Right ventricle myocardium inferior (tissue), 1 donor: ENCODE data around the gene FAM131C. TPM values are rescaled to one million over a fixed set of nuclear protein-coding genes. Genes with fewer than 3 reads are reported as not detected.

Experiments used
- ATAC-seq: fragments of 200-7000 bp; cut with Tn5 transposase; one replicate; pipeline ENCODE4 v1.9.1; 2020; ENCODE audit warnings: mild to moderate bottlenecking, moderate library complexity
- DNase-seq: peaks from one replicate; pipeline ENCODE4 v3.0.0; 2021; ENCODE audit errors: missing footprints
- intact Hi-C: fragments of 100-400 bp; cut with DNase I; formaldehyde crosslinking; loops from one replicate; pipeline ENCODE4 v1.11.0; 2022
- long read RNA-seq: library from polyadenylated mRNA; unstranded; transcript quantifications from one replicate; pipeline ENCODE4 v2.0.0, GENCODE V29; 2021
- total RNA-seq: library from RNA; stranded (reverse); fragmentation: NEBNext Ultra II Directional; extraction: Animal tissue kit (Norgen Biotek cat#: 25700); gene quantifications from one replicate; pipeline ENCODE4 v1.2.1, GENCODE V29; 2021
- donor health status: DM: no; HTN: yes; CAD: no; lungs with severe emphysema.

Gene FAM131C
- 5.9 TPM for total RNA-seq
- long read RNA-seq, transcript FAM131C-201 (7 exons, 1,695 nt) = major isoform, 9 of 11 reads
- long read RNA-seq, partial matches to known transcripts = 0 of 11 reads
- long read RNA-seq, other reads (novel, unspliced or antisense) = 2 of 11 reads

DNA sequence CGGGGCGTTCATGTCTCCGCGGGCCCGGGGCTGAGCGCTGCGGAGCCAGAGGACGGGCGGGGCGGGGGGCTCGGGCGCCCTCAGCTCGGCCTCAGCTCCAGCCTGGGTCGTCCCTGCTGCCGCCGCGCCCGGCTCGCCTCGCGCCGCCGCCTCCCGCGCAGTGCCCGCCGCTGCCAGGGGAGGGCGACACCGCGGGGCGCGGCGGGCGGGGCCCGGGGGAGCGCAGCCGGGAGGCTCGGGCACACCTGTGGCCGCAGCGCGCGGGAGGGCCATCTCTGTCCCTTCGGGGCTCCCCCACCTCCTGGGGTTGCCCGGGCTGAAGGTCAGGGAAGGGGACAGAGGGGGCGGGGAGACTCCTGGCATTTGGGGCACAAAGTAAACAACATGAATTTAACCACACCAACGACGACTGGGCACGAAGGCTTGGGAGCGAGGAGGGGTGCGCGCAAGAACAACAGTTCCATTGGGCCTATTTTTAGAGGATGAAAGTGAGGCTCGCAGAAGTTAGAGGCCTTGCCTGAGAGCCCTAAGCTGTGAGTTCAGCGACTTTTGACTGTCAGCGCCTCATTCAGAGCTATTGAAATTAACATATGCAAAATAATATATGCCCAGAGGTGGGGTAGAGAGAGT is at the start of gene FAM131C:
FAM131C (minus strand) TSS at position 162 of the 630 bp plus-strand sequence. CDS start 209 bp downstream, outside the sequence.
- intact Hi-C loops = no loop called here
- ATAC-seq (no peak), DNase-seq (no peak)

DNA sequence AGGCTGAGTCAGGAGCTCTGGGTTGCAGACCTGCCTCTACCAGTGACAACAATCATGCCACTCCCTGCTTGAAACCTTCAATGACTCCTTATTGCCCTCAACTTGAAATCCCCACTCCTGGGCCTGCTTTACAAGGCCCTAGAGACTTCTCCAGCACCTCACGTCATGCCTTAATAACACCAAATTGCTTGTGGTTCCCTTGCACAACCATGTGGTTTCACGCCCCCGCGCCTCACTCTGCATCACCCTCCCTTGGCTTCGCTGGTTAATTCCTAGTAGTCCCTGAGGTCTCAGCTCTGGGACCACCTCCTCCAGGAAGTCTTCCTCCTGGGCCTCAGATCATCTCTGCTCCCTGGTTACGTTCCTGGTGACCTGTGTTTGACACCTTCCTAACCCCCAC is 49.5 kb upstream of the FAM131C start:
- DNase-seq = peak; percentile 60
- no peak for ATAC-seq
- intact Hi-C loops = no loop called here

- no peak for ATAC-seq
- intact Hi-C loops = no loop called here
- peak; percentile 52 for DNase-seq
Observed at GRCh38 chr1:16122350-16122881, 49.0 kb upstream of the FAM131C start.

GRCh38 chr1:16120940-16121410 is 47.5 kb upstream of the FAM131C start:
- intact Hi-C loops = no loop called here
- no peak for ATAC-seq
- peak; percentile 55 for DNase-seq

- intact Hi-C loops = no loop called here
- no peak for ATAC-seq
- DNase-seq = no peak
Observed at GRCh38 chr1:16120407-16120806, 47.0 kb upstream of the FAM131C start.

GRCh38 chr1:16119926-16120325 is 46.5 kb upstream of the FAM131C start:
- DNase-seq (no peak), ATAC-seq (no peak)
- intact Hi-C loops = no loop called here

GRCh38 chr1:16119504-16119903 is 46.1 kb upstream of the FAM131C start:
- intact Hi-C loops = no loop called here

DNA sequence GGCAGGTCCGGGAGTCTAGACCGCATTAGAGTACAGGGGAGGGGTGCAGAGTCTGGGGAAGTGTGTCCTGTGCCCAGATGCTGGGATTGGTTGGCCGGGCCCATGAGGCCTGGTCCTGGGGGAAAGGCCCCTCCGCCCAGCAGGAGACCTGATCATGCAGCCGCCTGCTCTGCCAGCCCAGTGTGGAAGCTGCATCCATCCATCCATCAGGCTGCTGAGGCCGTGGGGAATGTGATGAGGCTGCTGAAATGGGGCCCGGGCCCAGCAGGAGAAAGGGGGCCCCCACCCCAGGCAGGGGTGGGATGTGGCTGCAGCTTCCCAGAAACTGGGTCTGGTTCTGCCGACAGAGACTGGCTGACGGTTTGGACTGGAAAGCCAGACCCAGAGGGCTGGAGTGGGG is 45.3 kb upstream of the FAM131C start:
- intact Hi-C loops = no loop called here
- DNase-seq (no peak), ATAC-seq (no peak)

More at GRCh38 chr1:16119504-16119903, 46.1 kb upstream of the FAM131C start:
- DNase-seq (no peak), ATAC-seq (no peak)

GRCh38 chr1:16117936-16118335 is 44.5 kb upstream of the FAM131C start:
- intact Hi-C loops = no loop called here
- DNase-seq (no peak), ATAC-seq (no peak)

GRCh38 chr1:16117369-16117768 is 43.9 kb upstream of the FAM131C start:
- intact Hi-C loops = no loop called here
- ATAC-seq = no peak
- no peak for DNase-seq

DNA sequence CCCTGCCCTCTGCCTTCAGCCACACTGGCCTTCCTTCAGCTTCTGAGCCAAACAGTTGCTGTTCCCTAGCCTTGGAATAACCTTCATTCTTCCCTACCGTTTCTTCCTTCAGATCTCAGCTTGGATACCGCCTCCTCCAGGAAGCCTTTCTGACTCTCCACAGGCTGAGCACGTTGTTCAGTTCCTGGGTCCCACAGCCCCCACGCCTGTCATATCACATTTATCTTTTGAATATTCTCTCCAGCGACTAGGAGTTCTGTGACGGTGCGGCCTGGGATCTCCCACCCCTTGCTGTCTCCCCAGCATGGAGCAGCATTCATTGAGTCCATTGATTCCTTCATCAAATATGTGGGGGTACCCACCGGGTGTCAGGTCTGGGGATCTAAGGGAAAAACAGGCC is 43.2 kb upstream of the FAM131C start:
- intact Hi-C loops = no loop called here
- no peak for ATAC-seq
- DNase-seq = no peak

GRCh38 chr1:16116002-16116401 is 42.6 kb upstream of the FAM131C start:
- no peak for DNase-seq
- no peak for ATAC-seq
- intact Hi-C loops = no loop called here

DNA sequence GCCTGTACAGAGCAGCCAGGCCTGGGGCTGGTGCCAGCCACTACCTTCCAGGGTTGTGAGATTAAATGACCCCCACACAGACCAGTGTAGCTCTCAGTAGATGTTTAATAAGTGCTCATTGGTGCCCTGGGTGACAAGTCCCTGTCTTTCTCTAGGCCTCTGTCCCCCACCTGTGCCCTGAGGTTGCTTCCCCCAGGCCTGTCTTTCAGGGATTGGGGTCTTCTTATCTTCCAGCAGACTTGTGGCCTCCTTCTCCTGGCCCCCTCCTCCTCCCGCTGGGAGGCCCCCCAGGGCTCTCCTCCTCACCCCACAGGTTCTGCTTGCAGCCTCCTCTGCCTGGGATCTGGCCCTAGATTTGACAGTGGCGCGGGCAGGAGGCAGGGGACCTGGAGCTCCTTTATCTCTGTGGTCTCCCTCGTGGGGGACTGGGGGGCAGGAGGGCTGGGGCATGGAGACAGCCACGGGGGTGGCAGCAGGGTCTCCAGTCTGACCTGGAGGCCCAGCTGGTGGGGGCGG is 42.1 kb upstream of the FAM131C start:
- DNase-seq = no peak
- no peak for ATAC-seq
- intact Hi-C loops = no loop called here

- ATAC-seq (no peak), DNase-seq (no peak)
- intact Hi-C loops = no loop called here
Observed at GRCh38 chr1:16114527-16115467, 41.3 kb upstream of the FAM131C start.

GRCh38 chr1:16112596-16113555 is 39.4 kb upstream of the FAM131C start:
- DNase-seq (no peak), ATAC-seq (no peak)
- intact Hi-C loops = no loop called here

DNA sequence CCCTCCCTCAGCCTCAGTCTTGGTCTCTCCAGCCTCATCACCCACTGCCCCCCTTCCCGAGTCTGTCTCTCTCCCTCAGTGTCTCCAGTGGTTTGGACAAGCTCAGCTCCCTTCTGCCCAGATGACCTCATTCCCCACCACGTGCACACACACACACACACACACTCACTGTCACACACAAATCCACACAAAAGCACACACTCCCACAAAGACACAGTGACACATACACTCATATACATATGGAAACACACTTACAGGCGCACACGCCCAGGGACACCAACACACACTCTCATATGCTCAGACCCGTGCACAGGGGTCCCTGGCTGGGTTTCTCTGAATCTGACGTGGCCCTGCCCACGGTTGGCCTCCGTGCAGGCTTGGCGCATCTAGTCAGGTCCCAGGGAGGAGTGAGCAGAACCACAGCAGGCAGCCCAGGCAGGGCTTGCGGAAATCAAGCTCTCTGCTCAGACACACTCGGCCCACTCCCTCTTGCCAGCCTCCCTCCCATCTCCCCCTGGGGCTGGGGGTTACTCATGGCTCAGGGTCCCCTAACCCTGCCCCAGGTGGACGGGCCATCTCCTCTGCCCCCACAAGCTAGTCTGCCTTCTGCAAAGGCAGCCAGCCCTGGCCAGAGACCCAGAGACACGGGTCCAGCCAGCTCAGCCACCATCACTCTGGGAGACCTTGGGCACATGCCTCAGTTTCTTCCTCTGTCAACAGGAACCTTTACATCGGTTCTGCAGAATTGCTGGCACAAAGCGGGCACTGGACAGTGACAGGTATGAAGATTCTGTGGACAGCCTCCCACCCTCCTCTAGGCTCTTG is 38.5 kb upstream of the FAM131C start:
- DNase-seq (no peak), ATAC-seq (peak; percentile 73)
- intact Hi-C loops = no loop called here

DNA sequence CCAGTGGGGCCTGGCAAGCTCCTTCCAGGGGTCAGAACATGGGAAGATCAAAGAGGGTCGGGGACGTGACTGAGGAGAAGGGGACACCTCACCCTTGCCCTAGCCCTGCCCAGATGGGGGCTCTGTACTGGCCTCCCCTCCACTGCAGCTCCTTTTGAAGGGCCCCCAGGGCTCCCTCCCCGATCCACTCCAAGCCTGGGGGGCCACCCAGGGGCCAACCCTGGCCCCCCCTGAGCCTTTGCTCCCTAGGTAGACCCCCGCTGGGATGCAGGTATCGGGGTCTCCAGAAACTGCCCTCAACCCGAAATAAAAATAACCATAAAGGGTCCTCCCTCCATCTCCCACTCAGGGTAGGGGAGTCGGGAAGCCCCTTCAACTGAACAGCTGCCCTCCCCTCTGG is 37.4 kb upstream of the FAM131C start:
- intact Hi-C loops = no loop called here
- ATAC-seq = no peak

More for the DNA sequence above, 37.4 kb upstream of the FAM131C start:
- DNase-seq = no peak
